Upper lobe of left lung (tissue), 6 donors: ENCODE data around the gene PDXDC1. TPM values are rescaled to one million over a fixed set of nuclear protein-coding genes. Genes with fewer than 3 reads are reported as not detected.
"Not testable (repeated sequence)": the region's sequence is repeated elsewhere in the genome, so short reads cannot be mapped to it uniquely, and the experiment has no call there.

Experiments used
- ATAC-seq, 2 donors: fragments of 200-7000 bp; cut with Tn5 transposase; one replicate each; pipeline ENCODE4 v1.9.1; 2022; ENCODE audit warnings: mild to moderate bottlenecking in 2 of 2, moderate library complexity in 2 of 2; ENCODE audit not compliant: low FRiP score in 2 of 2
- DNase-seq, 2 donors: peaks; one replicate each; pipeline ENCODE4 v3.0.0-alpha.2; 2019 to 2020
- H3K27ac ChIP-seq, 4 donors: fragments of 200-600 bp; sonication (generic); one replicate each; pipeline ENCODE4 v1.5.1; 2016 to 2019
- H3K27me3 ChIP-seq, 4 donors: fragments of 200-600 bp; sonication (generic); one replicate each; pipeline ENCODE4 v1.5.1; 2017 to 2019
- H3K36me3 ChIP-seq, 4 donors: fragments of 200-600 bp; sonication (generic); one replicate each; pipeline ENCODE4 v1.5.1; 2016 to 2019
- H3K4me1 ChIP-seq, 4 donors: fragments of 200-600 bp; sonication (generic); one replicate each; pipeline ENCODE4 v1.5.1; 2018 to 2019
- H3K4me3 ChIP-seq, 4 donors: fragments of 200-600 bp; sonication (generic); one replicate each; pipeline ENCODE4 v1.5.1; 2017 to 2019; ENCODE audit warnings: mild to moderate bottlenecking in 2 of 4, moderate library complexity in 1 of 4
- H3K9me3 ChIP-seq, 4 donors: fragments of 200-600 bp; sonication (generic); one replicate each; pipeline ENCODE4 v1.5.1; 2018 to 2019
- EP300 ChIP-seq, 4 donors: sonication (generic); formaldehyde crosslinking; IDR thresholded peaks; one replicate each; pipeline ENCODE4 v1.5.1; 2017; ENCODE audit warnings: antibody characterized with exemption in 4 of 4, control low read depth in 2 of 4
- POLR2A ChIP-seq, 4 donors: fragments of 450-650 bp; IDR thresholded peaks; one replicate each; pipeline ENCODE4 v1.5.1; 2016 to 2017; ENCODE audit warnings: antibody characterized with exemption in 4 of 4, mild to moderate bottlenecking in 2 of 4
- POLR2AphosphoS5 ChIP-seq, 2 donors: sonication (generic); formaldehyde crosslinking; IDR thresholded peaks; one replicate each; pipeline ENCODE4 v1.5.1; 2017; ENCODE audit warnings: antibody characterized with exemption in 2 of 2
- WGBS, 2 donors: methylation state at CpG; one replicate each; pipeline ENCODE4 v1.1.5; 2017 to 2018; 5-methylcytosine and 5-hydroxymethylcytosine counted together
- total RNA-seq, 6 donors: library from RNA; depleted of rRNA in 4 of 6; stranded (reverse); fragments of >200 nt in 4 of 6; gene quantifications; one replicate each; pipeline versions ENCODE4 v1.1.0 to v1.2.1, GENCODE V29; 2016 to 2021
- TF ChIP-seq, protein P1 (sequence below), 6 experiments: fragments of 450-650 bp in 4 of 6; fragments of 200-600 bp in 2 of 6; sonication (generic) in 2 of 6; IDR thresholded peaks; one replicate each; pipeline ENCODE4 v1.5.1; 2016 to 2019; ENCODE audit warnings: antibody characterized with exemption in 6 of 6
- donor health status: DM: no; HTN: no; CAD: no; lungs with moderate emphysema.
- donor health status: DM: no; HTN: yes; CAD: no; lungs with severe emphysema.

The PDXDC1 gene
- total RNA-seq, 6 donors from 2014 or later, result 67.1 to 148 (median 85.2) TPM

DNA sequence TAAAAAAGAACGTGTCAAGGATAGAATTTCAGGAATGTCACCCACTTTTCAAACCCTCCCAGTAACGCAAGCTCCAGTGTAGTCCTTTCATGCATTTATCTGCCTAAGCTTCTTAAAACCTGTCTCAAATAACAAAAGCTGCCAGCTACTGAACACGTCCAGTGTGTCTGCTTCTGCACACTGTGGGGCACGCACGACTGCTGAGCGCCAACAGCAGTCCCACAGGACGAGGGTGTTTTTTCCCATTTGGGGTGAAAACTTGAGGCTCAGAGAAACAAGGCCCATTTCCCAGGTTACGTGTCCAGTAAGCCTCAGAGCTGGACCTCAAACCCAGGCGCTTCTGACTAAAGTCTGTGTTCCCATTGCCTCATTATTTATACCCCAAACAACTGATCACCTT, 63.9 kb downstream of the PDXDC1 start:
- H3K27me3 ChIP-seq, result no peaks in the 10 kb centered on the region
- ATAC-seq, result no peak
- peaks cover 27 to 88% (median 64%) of the 10 kb centered on the region in 4 donors for H3K36me3 ChIP-seq
- TF ChIP-seq EP300 (IDR thresholded peaks at IDR 0.05) (no peak), POLR2A (IDR thresholded peaks at IDR 0.05) (no peak), POLR2AphosphoS5 (IDR thresholded peaks at IDR 0.05) (no peak)
- TF ChIP-seq, protein P1, sequence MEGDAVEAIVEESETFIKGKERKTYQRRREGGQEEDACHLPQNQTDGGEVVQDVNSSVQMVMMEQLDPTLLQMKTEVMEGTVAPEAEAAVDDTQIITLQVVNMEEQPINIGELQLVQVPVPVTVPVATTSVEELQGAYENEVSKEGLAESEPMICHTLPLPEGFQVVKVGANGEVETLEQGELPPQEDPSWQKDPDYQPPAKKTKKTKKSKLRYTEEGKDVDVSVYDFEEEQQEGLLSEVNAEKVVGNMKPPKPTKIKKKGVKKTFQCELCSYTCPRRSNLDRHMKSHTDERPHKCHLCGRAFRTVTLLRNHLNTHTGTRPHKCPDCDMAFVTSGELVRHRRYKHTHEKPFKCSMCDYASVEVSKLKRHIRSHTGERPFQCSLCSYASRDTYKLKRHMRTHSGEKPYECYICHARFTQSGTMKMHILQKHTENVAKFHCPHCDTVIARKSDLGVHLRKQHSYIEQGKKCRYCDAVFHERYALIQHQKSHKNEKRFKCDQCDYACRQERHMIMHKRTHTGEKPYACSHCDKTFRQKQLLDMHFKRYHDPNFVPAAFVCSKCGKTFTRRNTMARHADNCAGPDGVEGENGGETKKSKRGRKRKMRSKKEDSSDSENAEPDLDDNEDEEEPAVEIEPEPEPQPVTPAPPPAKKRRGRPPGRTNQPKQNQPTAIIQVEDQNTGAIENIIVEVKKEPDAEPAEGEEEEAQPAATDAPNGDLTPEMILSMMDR (IDR thresholded peaks at IDR 0.05), result no peak
- no peak for DNase-seq
- WGBS, 2 donors, result 91 to 92% methylated on average over 9 of the region's 9 CpGs
- H3K4me3 ChIP-seq, result no peak overlapping the region
- H3K4me1 ChIP-seq, result peaks cover 3 to 11% (median 5%) of the 10 kb centered on the region in 4 donors
- no peak overlapping the region for H3K27ac ChIP-seq
- H3K9me3 ChIP-seq, result no peaks in the 10 kb centered on the region

GRCh38 chr16:15041271-15042004, 66.6 kb downstream of the PDXDC1 start:
- peak; percentile 84 to 97 for ATAC-seq
- peak overlapping the region in 3 of 4 donors; percentile 33 to 50 (median 41) for H3K27ac ChIP-seq
- TF ChIP-seq, protein P1 (IDR thresholded peaks at IDR 0.05), result peak in 3 of 6 experiments; percentile 7 to 13 (median 8)
- no peak for TF ChIP-seq EP300 (IDR thresholded peaks at IDR 0.05)
- peak in 1 of 4 donors; percentile 20 for TF ChIP-seq POLR2A (IDR thresholded peaks at IDR 0.05)
- no peaks in the 10 kb centered on the region for H3K27me3 ChIP-seq
- 38 to 48% methylated on average over 11 to 16 of the region's 16 CpGs for WGBS, 2 donors
- H3K4me3 ChIP-seq, result no peak overlapping the region
- H3K36me3 ChIP-seq, result peaks cover 7 to 84% (median 43%) of the 10 kb centered on the region in 4 donors
- peak; percentile 64 to 89 for DNase-seq
- H3K9me3 ChIP-seq, result no peaks in the 10 kb centered on the region
- peaks cover 0 to 7% (median 5%) of the 10 kb centered on the region in 4 donors for H3K4me1 ChIP-seq

DNA sequence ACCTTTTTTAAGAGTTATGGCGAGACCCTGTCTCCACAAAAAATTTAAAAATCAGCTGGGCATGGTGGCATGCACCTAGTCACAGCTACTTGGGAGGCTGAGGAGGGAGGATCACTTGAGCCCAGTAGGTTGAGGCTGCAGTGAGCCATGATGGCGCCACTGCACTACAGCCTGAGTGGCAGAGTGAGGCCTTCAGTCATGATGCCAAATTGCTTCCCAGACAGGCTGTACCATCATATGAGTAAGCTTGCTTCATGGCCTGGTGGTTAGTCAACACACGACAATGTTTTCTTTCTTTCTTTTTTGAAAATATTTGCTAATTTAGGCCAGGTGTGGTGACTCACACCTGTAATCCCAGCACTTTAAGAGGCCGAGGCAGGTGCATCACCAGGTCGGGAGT, 68.5 kb downstream of the PDXDC1 start:
- WGBS, 2 donors, result 92 to 96% methylated on average over 5 of the region's 5 CpGs
- no peak overlapping the region for H3K4me3 ChIP-seq
- DNase-seq (no peak), ATAC-seq (no peak)
- no peak overlapping the region for H3K27ac ChIP-seq
- TF ChIP-seq, protein P1 (IDR thresholded peaks at IDR 0.05), result no peak
- TF ChIP-seq POLR2A (IDR thresholded peaks at IDR 0.05) (no peak), POLR2AphosphoS5 (IDR thresholded peaks at IDR 0.05) (no peak), EP300 (IDR thresholded peaks at IDR 0.05) (no peak)
- H3K36me3 ChIP-seq, result peaks cover 0 to 72% (median 40%) of the 10 kb centered on the region in 4 donors
- no peaks in the 10 kb centered on the region for H3K9me3 ChIP-seq
- no peaks in the 10 kb centered on the region for H3K27me3 ChIP-seq
- H3K4me1 ChIP-seq, result peaks cover 0 to 7% (median 5%) of the 10 kb centered on the region in 4 donors

GRCh38 chr16:15044286-15044685, 69.5 kb downstream of the PDXDC1 start:
- Histone ChIP-seq H3K27me3 (no peaks in the 10 kb centered on the region), H3K4me1 (peaks cover 0 to 7% (median 5%) of the 10 kb centered on the region in 4 donors), H3K36me3 (peaks cover 0 to 63% (median 31%) of the 10 kb centered on the region in 4 donors), H3K27ac (no peak overlapping the region), H3K9me3 (no peaks in the 10 kb centered on the region), H3K4me3 (no peak overlapping the region)
- DNase-seq (no peak), ATAC-seq (no peak)
- WGBS, 2 donors, result 93 to 95% methylated on average over 11 of the region's 11 CpGs
- TF ChIP-seq POLR2A (IDR thresholded peaks at IDR 0.05) (no peak), EP300 (IDR thresholded peaks at IDR 0.05) (no peak), POLR2AphosphoS5 (IDR thresholded peaks at IDR 0.05) (no peak)
- TF ChIP-seq, protein P1 (IDR thresholded peaks at IDR 0.05), result no peak

DNA sequence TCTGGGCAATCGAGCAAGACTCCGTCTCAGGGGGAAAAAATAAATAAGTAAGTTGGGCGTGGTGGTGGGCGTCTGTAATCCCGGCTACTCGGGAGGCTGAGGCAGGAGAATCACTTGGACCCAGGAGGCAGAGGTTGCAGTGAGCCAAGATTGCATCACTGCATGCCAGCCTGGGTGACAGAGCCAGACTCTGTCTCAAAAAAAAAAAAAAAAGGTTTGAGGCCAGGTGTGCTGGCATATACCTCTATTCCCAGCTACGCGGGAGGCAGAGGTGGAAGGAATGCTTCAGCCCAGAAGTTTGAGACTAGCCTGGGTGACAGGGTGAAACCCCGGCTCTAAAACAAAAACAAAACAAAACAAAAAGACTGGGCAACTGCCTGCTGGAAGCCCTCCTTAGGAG, 70.4 kb downstream of the PDXDC1 start:
- not testable (repeated sequence) for H3K4me1 ChIP-seq, H3K27me3 ChIP-seq, H3K4me3 ChIP-seq, H3K27ac ChIP-seq, ATAC-seq, DNase-seq, H3K9me3 ChIP-seq
- peaks cover 0 to 53% (median 22%) of the 10 kb centered on the region in 4 donors for H3K36me3 ChIP-seq
- WGBS, 2 donors, result 83 to 88% methylated on average over 9 of the region's 9 CpGs
